HepG2 (cell line): ENCODE data around the gene AKAP12. TPM values are rescaled to one million over a fixed set of nuclear protein-coding genes. Genes with fewer than 3 reads are reported as not detected.
A peak's percentile ranks its signal among the peaks of the same experiment; 100 is the strongest.

ENCODE experiments used
- ASH2L ChIP-seq: fragments of 300-600, 200-600 bp; sonication (generic); IDR thresholded peaks from 2 replicates; pipeline ENCODE4 v1.7.0; 2017; ENCODE audit warnings: low read depth, mild to moderate bottlenecking, moderate library complexity, mixed read lengths, low read length; ENCODE audit not compliant: insufficient read length
- BCL3 ChIP-seq: sonication (generic); formaldehyde crosslinking; IDR thresholded peaks from 2 replicates; pipeline ENCODE4 v1.5.1; 2020; ENCODE audit warnings: mild to moderate bottlenecking, missing genetic modification reagents, moderate library complexity
- CC2D1A ChIP-seq: sonication (generic); formaldehyde crosslinking; IDR thresholded peaks from 2 replicates; pipeline ENCODE4 v1.8.1; 2023; ENCODE audit warnings: mild to moderate bottlenecking, missing genetic modification reagents
- EP300 ChIP-seq, 3 experiments: sonication (generic) in 1 of 3; formaldehyde crosslinking in 1 of 3; IDR thresholded peaks; 2 replicates each; pipeline versions ENCODE4 v1.5.1 to v1.6.1; 2011 to 2020; ENCODE audit warnings: low read depth in 2 of 3, low read length in 2 of 3, borderline replicate concordance in 1 of 3, improper control_type of control experiment in 1 of 3, mild to moderate bottlenecking in 1 of 3, missing genetic modification reagents in 1 of 3, moderate library complexity in 1 of 3
- FOSL2 ChIP-seq: sonication (generic); formaldehyde crosslinking; IDR thresholded peaks from 2 replicates; pipeline ENCODE4 v1.4.0; 2020; ENCODE audit warnings: missing genetic modification reagents
- GFI1 ChIP-seq: sonication (generic); formaldehyde crosslinking; IDR thresholded peaks from 2 replicates; pipeline ENCODE4 v1.5.0; 2020; ENCODE audit warnings: missing genetic modification reagents, mild to moderate bottlenecking, borderline replicate concordance
- HNRNPK ChIP-seq: fragments of 200-400 bp; formaldehyde crosslinking; IDR thresholded peaks from 2 replicates; pipeline ENCODE4 v1.6.1; 2018; ENCODE audit warnings: low read length, low read depth, moderate library complexity, mild to moderate bottlenecking; ENCODE audit not compliant: poor library complexity, severe bottlenecking
- IRF2 ChIP-seq: IDR thresholded peaks from 2 replicates; pipeline ENCODE4 v1.6.1; 2018; ENCODE audit warnings: missing genetic modification reagents, missing compliant biosample characterization
- KAT7 ChIP-seq: IDR thresholded peaks from 2 replicates; pipeline ENCODE4 v1.6.1; 2018; ENCODE audit warnings: borderline replicate concordance, missing compliant biosample characterization
- LBX2 ChIP-seq: sonication (generic); formaldehyde crosslinking; IDR thresholded peaks from 2 replicates; pipeline ENCODE4 v1.5.0; 2020; ENCODE audit warnings: missing genetic modification reagents, mild to moderate bottlenecking, borderline replicate concordance
- MED13 ChIP-seq: sonication (generic); formaldehyde crosslinking; IDR thresholded peaks from 2 replicates; pipeline ENCODE4 v1.5.0; 2020; ENCODE audit warnings: missing genetic modification reagents
- NFATC3 ChIP-seq: sonication (generic); formaldehyde crosslinking; IDR thresholded peaks from 2 replicates; pipeline ENCODE4 v1.5.1; 2020; ENCODE audit warnings: mild to moderate bottlenecking, missing genetic modification reagents
- NR2F6 ChIP-seq, 2 experiments: IDR thresholded peaks; 2 replicates each; pipeline ENCODE4 v1.6.1; 2016; ENCODE audit warnings: antibody characterized with exemption in 1 of 2, mild to moderate bottlenecking in 1 of 2
- PHB2 ChIP-seq: fragments of 450-650 bp; IDR thresholded peaks from 2 replicates; pipeline ENCODE4 v1.6.1; 2018; ENCODE audit not compliant: partially characterized antibody
- RFXAP ChIP-seq: sonication (generic); formaldehyde crosslinking; IDR thresholded peaks from 2 replicates; pipeline ENCODE4 v1.4.0; 2020; ENCODE audit warnings: missing genetic modification reagents, borderline replicate concordance
- SMAD9 ChIP-seq: sonication (generic); formaldehyde crosslinking; IDR thresholded peaks from 2 replicates; pipeline ENCODE4 v1.5.1; 2020; ENCODE audit warnings: mild to moderate bottlenecking, missing genetic modification reagents
- U2AF1 ChIP-seq: fragments of 200-400 bp; formaldehyde crosslinking; optimal IDR thresholded peaks from 2 replicates; pipeline ENCODE3; 2017; ENCODE audit warnings: mild to moderate bottlenecking, low read depth, low read length
- ZC3H13 ChIP-seq: sonication (generic); formaldehyde crosslinking; IDR thresholded peaks from 2 replicates; pipeline ENCODE4 v1.8.1; 2023; ENCODE audit warnings: mild to moderate bottlenecking, missing genetic modification reagents, moderate library complexity
- ZMYM2 ChIP-seq: sonication (generic); formaldehyde crosslinking; IDR thresholded peaks from 2 replicates; pipeline ENCODE4 v1.8.0; 2022; ENCODE audit warnings: mild to moderate bottlenecking, missing genetic modification reagents
- ZNF101 ChIP-seq: sonication (generic); formaldehyde crosslinking; IDR thresholded peaks from 2 replicates; pipeline ENCODE4 v1.4.0; 2020; ENCODE audit warnings: mild to moderate bottlenecking, low read depth, missing genetic modification reagents, borderline replicate concordance
- ZNF337 ChIP-seq: sonication (generic); formaldehyde crosslinking; IDR thresholded peaks from 2 replicates; pipeline ENCODE4 v1.5.1; 2020; ENCODE audit warnings: missing genetic modification reagents, low read depth, mild to moderate bottlenecking, borderline replicate concordance
- ZNF44 ChIP-seq: sonication (generic); formaldehyde crosslinking; IDR thresholded peaks from 2 replicates; pipeline ENCODE4 v1.5.1; 2020; ENCODE audit warnings: mild to moderate bottlenecking, missing genetic modification reagents
- ZNF441 ChIP-seq: sonication (generic); formaldehyde crosslinking; IDR thresholded peaks from 2 replicates; pipeline ENCODE4 v1.7.0; 2021; ENCODE audit warnings: missing genetic modification reagents, borderline replicate concordance
- ZNF567 ChIP-seq: sonication (generic); formaldehyde crosslinking; IDR thresholded peaks from 2 replicates; pipeline ENCODE4 v1.8.1; 2023; ENCODE audit warnings: mild to moderate bottlenecking, missing genetic modification reagents, borderline replicate concordance
- ZNF570 ChIP-seq: sonication (generic); formaldehyde crosslinking; IDR thresholded peaks from 2 replicates; pipeline ENCODE4 v1.4.0; 2020; ENCODE audit warnings: mild to moderate bottlenecking, missing genetic modification reagents, borderline replicate concordance
- ZNF691 ChIP-seq: sonication (generic); formaldehyde crosslinking; IDR thresholded peaks from 2 replicates; pipeline ENCODE4 v1.4.0; 2020; ENCODE audit warnings: missing genetic modification reagents, low read depth, mild to moderate bottlenecking, borderline replicate concordance
- polyA plus RNA-seq, 8 experiments: library from polyadenylated mRNA; depleted of rRNA in 3 of 8; stranded (reverse) in 7 of 8; unstranded in 1 of 8; fragments of >200 nt; fragmentation: Illumina TruSeq in 4 of 8; extraction: Trizol in 4 of 8; gene quantifications; 2 replicates each; pipeline versions ENCODE4 v1.2.1 to v1.2.3, GENCODE V29; 2011 to 2016; ENCODE audit warnings: low read depth in 4 of 8, missing spikeins in 1 of 8, mixed read lengths in 1 of 8; ENCODE audit not compliant: insufficient read depth in 1 of 8
- total RNA-seq, 5 experiments: library from RNA; depleted of rRNA; stranded (reverse); fragments of >200 nt; fragmentation: Illumina TruSeq; extraction: Trizol; gene quantifications; 2 replicates each; pipeline ENCODE4 v1.2.3, GENCODE V29; 2016; ENCODE audit warnings: low read depth in 1 of 5
- TF ChIP-seq, protein P1 (sequence below): sonication (generic); formaldehyde crosslinking; IDR thresholded peaks from 2 replicates; pipeline ENCODE4 v1.4.0; 2020; ENCODE audit warnings: missing genetic modification reagents

AKAP12 gene
- total and polyA plus RNA-seq, 2 of the 13 experiments (the other 11 are each of a cell fraction or from before 2014, with no cell fraction given) = 10.6 to 19.0 TPM

- TF ChIP-seq ZNF691 (CRISPR knock-in tag) = no peak
- no peak for TF ChIP-seq PHB2
- peak; percentile 9; the same call in 1 of the 2 replicates for TF ChIP-seq IRF2 (CRISPR knock-in tag)
- TF ChIP-seq RFXAP (CRISPR knock-in tag) = no peak
- no peak for TF ChIP-seq GFI1
- TF ChIP-seq HNRNPK = no peak
- no peak for TF ChIP-seq KAT7 (CRISPR knock-in tag)
- peak; percentile 79; the same call in 1 of the 2 replicates for TF ChIP-seq NFATC3 (CRISPR knock-in tag)
- no peak for TF ChIP-seq BCL3
- no peak for TF ChIP-seq SMAD9 (CRISPR knock-in tag)
- TF ChIP-seq EP300 (IDR thresholded peaks at IDR 0.05; ENCODE audit: low read depth in 2 of 2, low read length in 2 of 2) = no peak
- TF ChIP-seq EP300 (CRISPR knock-in tag; IDR thresholded peaks at IDR 0.05; ENCODE audit: borderline replicate concordance) = no peak
- TF ChIP-seq ZNF567 (CRISPR knock-in tag) = 0 out of 2 replicates have a peak, but pooled peaks have one; percentile 25
- TF ChIP-seq, protein P1, sequence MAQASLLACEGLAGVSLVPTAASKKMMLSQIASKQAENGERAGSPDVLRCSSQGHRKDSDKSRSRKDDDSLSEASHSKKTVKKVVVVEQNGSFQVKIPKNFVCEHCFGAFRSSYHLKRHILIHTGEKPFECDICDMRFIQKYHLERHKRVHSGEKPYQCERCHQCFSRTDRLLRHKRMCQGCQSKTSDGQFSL = no peak
- no peak for TF ChIP-seq MED13
- peak; percentile 18 for TF ChIP-seq ZNF44 (CRISPR knock-in tag)
- TF ChIP-seq U2AF1 = no peak
- no peak for TF ChIP-seq ZC3H13 (CRISPR knock-in tag)
- TF ChIP-seq ZNF441 (CRISPR knock-in tag) = peak; percentile 15; the same call in 1 of the 2 replicates
- TF ChIP-seq LBX2 (CRISPR knock-in tag) = no peak
- TF ChIP-seq FOSL2 (CRISPR knock-in tag) = no peak
- TF ChIP-seq NR2F6 (IDR thresholded peaks at IDR 0.05) = no peak
- TF ChIP-seq NR2F6 (CRISPR knock-in tag; IDR thresholded peaks at IDR 0.05) = no peak
- TF ChIP-seq ZNF101 = 0 out of 2 replicates have a peak, but pooled peaks have one; percentile 38
- no peak for TF ChIP-seq CC2D1A (CRISPR knock-in tag)
- 0 out of 2 replicates have a peak, but pooled peaks have one; percentile 37 for TF ChIP-seq ZNF337 (CRISPR knock-in tag)
- TF ChIP-seq ZMYM2 (CRISPR knock-in tag) = 0 out of 2 replicates have a peak, but pooled peaks have one; percentile 23
- no peak for TF ChIP-seq ZNF570
- no peak for TF ChIP-seq ASH2L
These were observed 84.7 kb downstream of the AKAP12 start (continued) for GRCh38 chr6:151324488-151324825.
